ENCODE measurements around the gene MAPK8IP3. TPM values are rescaled to one million over a fixed set of nuclear protein-coding genes. Genes with fewer than 3 reads are reported as not detected.

Gene MAPK8IP3
- polyA plus RNA-seq, 1 donor (not counting 4 experiments of a cell fraction or from before 2014, with no cell fraction given), result 11.7 TPM

DNA sequence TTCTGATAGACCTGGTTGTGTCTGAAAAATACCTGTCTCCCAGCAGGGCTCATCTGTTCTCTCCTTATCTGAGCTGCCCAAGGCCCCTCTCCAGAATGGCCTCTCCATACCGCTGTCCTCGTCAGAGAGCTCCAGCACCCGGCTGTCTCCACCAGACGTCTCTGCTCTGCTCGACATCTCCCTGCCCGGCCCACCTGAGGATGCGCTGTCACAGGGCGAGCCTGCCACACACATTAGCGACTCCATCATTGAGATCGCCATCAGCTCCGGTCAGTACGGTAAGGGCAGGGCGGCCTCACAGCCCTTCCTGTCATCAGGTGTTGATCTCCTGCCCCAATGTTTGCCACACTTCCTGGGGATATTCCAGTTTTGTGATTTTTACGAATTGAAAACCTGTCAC, 38.1 kb upstream of the MAPK8IP3 start:
- H3K4me3 ChIP-seq (ENCODE audit: control insufficient read depth in 2 of 3, extremely low read depth in 1 of 3, insufficient read depth in 2 of 3, low read depth in 1 of 3, low read length in 3 of 3), result no peak overlapping the region
- dilution Hi-C loops (cut with MboI; ENCODE audit: extremely low pct_ligation_motif_present, low sequenced_read_pairs), result no loop called here
- H3K9ac ChIP-seq (ENCODE audit: control insufficient read depth, extremely low read depth, insufficient read depth, low read length), result no peak overlapping the region
- H3K9me3 ChIP-seq (ENCODE audit: control insufficient read depth, low read depth, low read length), result no peaks in the 10 kb centered on the region
- no peak overlapping the region for H3K4me2 ChIP-seq (ENCODE audit: control insufficient read depth, extremely low read depth, insufficient read depth, low read depth, low read length)
- FAIRE-seq (no peak), DNase-seq (ENCODE audit: low read depth, low spot score) (no peak)
- H4K20me1 ChIP-seq (ENCODE audit: control insufficient read depth, extremely low read depth, insufficient read depth, low read length), result no peaks in the 10 kb centered on the region
- no peak overlapping the region for H3K27ac ChIP-seq (ENCODE audit: control insufficient read depth, insufficient read depth, low read length)
- no peaks in the 10 kb centered on the region for H3K79me2 ChIP-seq (ENCODE audit: control insufficient read depth, insufficient read depth, low read length)
- no peak overlapping the region for H2AFZ ChIP-seq (ENCODE audit: control insufficient read depth, low read length)
- no peaks in the 10 kb centered on the region for H3K9me1 ChIP-seq (ENCODE audit: control insufficient read depth, extremely low read depth, insufficient read depth, low read length)
- no peaks in the 10 kb centered on the region for H3K27me3 ChIP-seq (ENCODE audit: control insufficient read depth, extremely low read depth, insufficient read depth, low read length)
- TF ChIP-seq, protein P1, sequence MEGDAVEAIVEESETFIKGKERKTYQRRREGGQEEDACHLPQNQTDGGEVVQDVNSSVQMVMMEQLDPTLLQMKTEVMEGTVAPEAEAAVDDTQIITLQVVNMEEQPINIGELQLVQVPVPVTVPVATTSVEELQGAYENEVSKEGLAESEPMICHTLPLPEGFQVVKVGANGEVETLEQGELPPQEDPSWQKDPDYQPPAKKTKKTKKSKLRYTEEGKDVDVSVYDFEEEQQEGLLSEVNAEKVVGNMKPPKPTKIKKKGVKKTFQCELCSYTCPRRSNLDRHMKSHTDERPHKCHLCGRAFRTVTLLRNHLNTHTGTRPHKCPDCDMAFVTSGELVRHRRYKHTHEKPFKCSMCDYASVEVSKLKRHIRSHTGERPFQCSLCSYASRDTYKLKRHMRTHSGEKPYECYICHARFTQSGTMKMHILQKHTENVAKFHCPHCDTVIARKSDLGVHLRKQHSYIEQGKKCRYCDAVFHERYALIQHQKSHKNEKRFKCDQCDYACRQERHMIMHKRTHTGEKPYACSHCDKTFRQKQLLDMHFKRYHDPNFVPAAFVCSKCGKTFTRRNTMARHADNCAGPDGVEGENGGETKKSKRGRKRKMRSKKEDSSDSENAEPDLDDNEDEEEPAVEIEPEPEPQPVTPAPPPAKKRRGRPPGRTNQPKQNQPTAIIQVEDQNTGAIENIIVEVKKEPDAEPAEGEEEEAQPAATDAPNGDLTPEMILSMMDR (optimal IDR thresholded peaks at IDR 0.05 in 1 of 3, IDR thresholded peaks at IDR 0.05 in 1 of 3, conservative IDR thresholded peaks at IDR 0.05 in 1 of 3; ENCODE audit: extremely low read depth in 1 of 3, insufficient read depth in 2 of 3, low read length in 3 of 3), result no peak
- no peak for TF ChIP-seq EZH2 (IDR thresholded peaks at IDR 0.05; ENCODE audit: low read length)
- H3K4me1 ChIP-seq (ENCODE audit: control insufficient read depth, extremely low read depth, insufficient read depth, low read length), result no peaks in the 10 kb centered on the region
- peaks cover 42 to 50% of the 10 kb centered on the region in 2 experiments for H3K36me3 ChIP-seq (ENCODE audit: control insufficient read depth in 2 of 2, extremely low read depth in 1 of 2, insufficient read depth in 2 of 2, low read length in 2 of 2)

GRCh38 chr16:1668612-1669319, 37.2 kb upstream of the MAPK8IP3 start:
- no peak for FAIRE-seq
- Histone ChIP-seq H3K36me3 (ENCODE audit: control insufficient read depth in 2 of 2, extremely low read depth in 1 of 2, insufficient read depth in 2 of 2, low read length in 2 of 2) (peaks cover 42 to 47% of the 10 kb centered on the region in 2 experiments), H3K27ac (ENCODE audit: control insufficient read depth, insufficient read depth, low read length) (no peak overlapping the region), H3K4me3 (ENCODE audit: control insufficient read depth in 2 of 3, extremely low read depth in 1 of 3, insufficient read depth in 2 of 3, low read depth in 1 of 3, low read length in 3 of 3) (no peak overlapping the region), H3K9me1 (ENCODE audit: control insufficient read depth, extremely low read depth, insufficient read depth, low read length) (no peaks in the 10 kb centered on the region), H3K4me2 (ENCODE audit: control insufficient read depth, extremely low read depth, insufficient read depth, low read depth, low read length) (no peak overlapping the region), H3K4me1 (ENCODE audit: control insufficient read depth, extremely low read depth, insufficient read depth, low read length) (no peaks in the 10 kb centered on the region), H3K9ac (ENCODE audit: control insufficient read depth, extremely low read depth, insufficient read depth, low read length) (no peak overlapping the region), H4K20me1 (ENCODE audit: control insufficient read depth, extremely low read depth, insufficient read depth, low read length) (no peaks in the 10 kb centered on the region), H3K27me3 (ENCODE audit: control insufficient read depth, extremely low read depth, insufficient read depth, low read length) (no peaks in the 10 kb centered on the region), H2AFZ (ENCODE audit: control insufficient read depth, low read length) (no peak overlapping the region), H3K9me3 (ENCODE audit: control insufficient read depth, low read depth, low read length) (no peaks in the 10 kb centered on the region), H3K79me2 (ENCODE audit: control insufficient read depth, insufficient read depth, low read length) (no peaks in the 10 kb centered on the region)
- no peak for DNase-seq (ENCODE audit: low read depth, low spot score)
- TF ChIP-seq EZH2 (IDR thresholded peaks at IDR 0.05; ENCODE audit: low read length), result no peak
- TF ChIP-seq, protein P1 (optimal IDR thresholded peaks at IDR 0.05 in 1 of 3, IDR thresholded peaks at IDR 0.05 in 1 of 3, conservative IDR thresholded peaks at IDR 0.05 in 1 of 3; ENCODE audit: extremely low read depth in 1 of 3, insufficient read depth in 2 of 3, low read length in 3 of 3), result no peak
- dilution Hi-C loops (cut with MboI; ENCODE audit: extremely low pct_ligation_motif_present, low sequenced_read_pairs), result no loop called here

Measured in keratinocyte (primary cell).